ENCODE data around the gene STAP2.
"Not testable (repeated sequence)": the region's sequence is repeated elsewhere in the genome, so short reads cannot be mapped to it uniquely, and the experiment has no call there.

The STAP2 gene

DNA sequence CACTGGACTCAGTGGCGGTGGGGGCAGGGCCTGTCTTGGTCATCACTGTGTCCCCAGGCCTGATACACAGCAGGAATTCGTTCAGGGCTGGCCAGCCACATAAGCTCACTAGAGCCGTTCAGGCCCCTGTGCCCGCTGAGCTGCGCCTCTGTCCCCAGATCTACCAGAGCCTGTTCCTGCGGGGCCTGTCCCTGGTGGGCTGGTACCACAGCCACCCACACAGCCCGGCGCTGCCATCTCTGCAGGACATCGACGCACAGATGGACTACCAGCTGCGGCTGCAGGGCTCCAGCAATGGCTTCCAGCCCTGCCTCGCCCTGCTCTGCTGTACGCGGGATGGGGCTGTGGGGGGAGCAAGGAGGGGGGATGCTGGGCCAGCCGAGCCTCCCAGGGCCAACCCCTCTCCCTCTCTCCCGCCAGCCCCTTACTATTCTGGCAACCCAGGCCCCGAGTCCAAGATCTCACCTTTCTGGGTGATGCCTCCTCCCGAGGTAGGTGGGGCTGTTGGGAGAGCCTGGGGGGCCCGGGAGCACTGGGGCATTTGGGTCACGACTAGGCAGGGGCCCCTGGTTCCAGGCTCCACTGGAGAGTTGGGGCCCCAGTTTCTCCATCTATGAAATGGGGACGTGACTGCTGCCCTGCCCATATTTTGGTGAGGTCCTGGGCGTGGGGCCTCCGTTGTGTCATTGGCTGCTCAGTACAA lies 18.6 kb upstream of the STAP2 start:
- DNase-seq (ENCODE audit: low spot score): no peak
- Mint-ChIP-seq H3K4me1 (ENCODE audit: low read depth) (no peaks in the 10 kb centered on the region), H3K36me3 (ENCODE audit: low read depth) (peaks cover 14% of the 10 kb centered on the region), H3K9me3 (no peaks in the 10 kb centered on the region), H3K27ac (no peak overlapping the region), H3K27me3 (ENCODE audit: low read depth) (no peaks in the 10 kb centered on the region), H3K4me3 (no peak overlapping the region)

DNA sequence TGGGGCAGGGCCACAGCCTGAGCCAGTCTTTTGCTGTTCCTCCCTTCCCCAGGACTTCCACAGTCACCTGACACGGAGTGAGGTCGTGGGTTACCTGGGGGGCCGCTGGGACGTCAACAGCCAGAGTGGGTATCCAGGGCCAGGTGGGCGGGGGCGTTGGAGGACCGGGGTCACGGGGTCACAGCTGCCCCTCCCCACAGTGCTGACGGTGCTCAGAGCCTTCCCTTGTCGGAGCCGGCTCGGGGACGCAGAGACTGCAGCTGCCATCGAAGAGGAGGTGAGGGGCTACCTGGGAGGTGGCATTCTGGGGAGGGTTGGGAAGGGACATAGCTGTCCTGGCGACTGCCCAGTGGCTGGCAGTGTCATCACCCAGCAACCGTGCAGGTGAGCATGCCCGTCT lies 16.3 kb upstream of the STAP2 start:
- H3K4me1 Mint-ChIP-seq (ENCODE audit: low read depth): no peaks in the 10 kb centered on the region
- no peak for DNase-seq (ENCODE audit: low spot score)

DNA sequence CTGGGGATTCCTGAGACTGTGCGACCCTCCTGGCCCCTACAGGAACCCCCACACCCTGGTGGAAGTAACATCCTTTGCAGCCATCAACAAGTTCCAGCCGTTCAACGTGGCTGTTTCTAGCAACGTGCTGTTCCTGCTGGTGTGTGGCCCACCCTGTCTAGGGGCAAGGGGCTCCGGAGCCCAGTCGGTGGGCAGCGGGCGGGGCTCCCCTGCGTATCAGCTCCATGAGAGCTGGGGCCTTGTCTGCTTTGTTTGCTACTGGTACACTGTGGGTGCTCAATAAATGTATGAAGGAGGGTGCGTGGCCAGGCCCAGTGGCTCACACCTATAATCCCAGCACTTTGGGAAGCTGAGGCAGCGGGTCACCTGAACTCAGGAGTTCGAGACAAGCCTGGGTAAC lies 15.7 kb upstream of the STAP2 start:
- DNase-seq (ENCODE audit: low spot score): no peak
- Mint-ChIP-seq H3K27me3 (ENCODE audit: low read depth) (no peaks in the 10 kb centered on the region), H3K4me3 (no peak overlapping the region), H3K9me3 (no peaks in the 10 kb centered on the region), H3K27ac (no peak overlapping the region), H3K36me3 (ENCODE audit: low read depth) (peaks cover 7% of the 10 kb centered on the region), H3K4me1 (ENCODE audit: low read depth) (no peaks in the 10 kb centered on the region)

More for the DNA sequence above, 16.3 kb upstream of the STAP2 start:
- no peaks in the 10 kb centered on the region for H3K9me3 Mint-ChIP-seq
- H3K27ac Mint-ChIP-seq: no peak overlapping the region
- peaks cover 7% of the 10 kb centered on the region for H3K36me3 Mint-ChIP-seq (ENCODE audit: low read depth)
- no peak overlapping the region for H3K4me3 Mint-ChIP-seq
- no peaks in the 10 kb centered on the region for H3K27me3 Mint-ChIP-seq (ENCODE audit: low read depth)

DNA sequence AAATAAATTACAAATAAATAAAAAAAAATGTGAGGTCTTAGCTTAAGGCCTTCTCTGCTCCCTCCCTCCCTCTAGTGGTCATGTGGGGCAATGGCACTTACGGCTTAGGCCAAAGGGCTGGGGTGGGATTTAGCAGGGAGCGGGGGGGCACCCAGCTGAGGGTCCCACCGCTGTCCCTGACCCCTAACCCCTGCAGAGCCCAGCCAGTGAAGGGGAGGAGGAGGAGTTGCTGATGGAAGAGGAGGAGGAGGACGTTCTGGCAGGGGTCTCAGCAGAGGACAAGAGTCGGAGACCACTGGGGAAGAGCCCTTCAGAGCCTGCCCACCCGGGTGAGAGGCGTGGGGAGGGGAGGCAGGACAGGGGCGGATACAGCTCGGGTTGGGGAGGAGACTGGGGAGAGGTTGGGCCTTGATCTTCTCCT lies 14.1 kb upstream of the STAP2 start:
- H3K27me3 Mint-ChIP-seq (ENCODE audit: low read depth): no peaks in the 10 kb centered on the region
- H3K27ac Mint-ChIP-seq: peak overlapping the region; percentile 75
- DNase-seq (ENCODE audit: low spot score): no peak
- H3K4me1 Mint-ChIP-seq (ENCODE audit: low read depth): no peaks in the 10 kb centered on the region
- H3K9me3 Mint-ChIP-seq: no peaks in the 10 kb centered on the region
- peaks cover 7% of the 10 kb centered on the region for H3K36me3 Mint-ChIP-seq (ENCODE audit: low read depth)
- no peak overlapping the region for H3K4me3 Mint-ChIP-seq

DNA sequence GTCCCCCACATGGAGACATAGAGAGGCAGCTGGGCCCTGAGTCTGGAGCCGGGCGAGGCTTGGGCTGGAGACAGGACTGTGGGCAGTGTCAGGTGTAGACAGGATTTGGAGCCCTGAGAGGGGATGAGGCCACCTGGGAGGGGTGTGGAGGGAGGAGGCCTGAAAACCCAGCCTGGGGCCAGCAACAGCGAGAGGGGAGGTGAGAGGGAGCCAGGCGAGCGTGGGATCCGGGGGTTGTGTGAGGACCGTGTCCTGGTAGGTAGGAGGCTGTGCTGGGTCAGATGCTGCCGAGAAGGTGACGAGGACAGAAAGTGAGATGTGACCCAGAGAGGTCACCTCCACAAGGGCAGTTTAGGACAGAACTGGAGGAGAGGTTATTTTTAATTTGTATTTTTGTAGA lies 12.1 kb upstream of the STAP2 start:
- H3K27me3 Mint-ChIP-seq (ENCODE audit: low read depth): no peaks in the 10 kb centered on the region
- no peaks in the 10 kb centered on the region for H3K4me1 Mint-ChIP-seq (ENCODE audit: low read depth)
- no peak overlapping the region for H3K27ac Mint-ChIP-seq
- no peaks in the 10 kb centered on the region for H3K9me3 Mint-ChIP-seq
- DNase-seq (ENCODE audit: low spot score): no peak
- no peak overlapping the region for H3K4me3 Mint-ChIP-seq
- peaks cover 12% of the 10 kb centered on the region for H3K36me3 Mint-ChIP-seq (ENCODE audit: low read depth)

DNA sequence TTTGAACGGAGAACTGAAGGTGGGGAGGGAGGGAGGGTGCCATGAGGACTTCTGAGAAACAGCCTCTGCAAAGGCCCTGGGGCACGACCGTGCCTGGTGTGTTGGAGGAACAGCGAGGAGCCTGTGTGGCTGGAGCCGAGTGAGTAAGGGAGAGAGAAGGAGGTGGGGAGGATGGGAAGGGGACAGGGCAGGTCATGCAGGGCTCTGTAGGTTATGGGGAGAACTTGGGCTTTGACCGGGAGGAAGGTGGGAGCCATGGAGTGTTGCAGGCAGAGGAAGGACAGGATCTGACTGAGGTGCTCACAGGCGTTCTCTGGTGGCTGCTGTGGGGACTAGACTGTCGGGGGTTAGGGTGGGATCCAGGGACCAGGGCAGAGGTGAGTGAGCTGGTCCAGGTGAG lies 11.5 kb upstream of the STAP2 start:
- Mint-ChIP-seq H3K27me3 (ENCODE audit: low read depth) (no peaks in the 10 kb centered on the region), H3K27ac (no peak overlapping the region), H3K4me1 (ENCODE audit: low read depth) (no peaks in the 10 kb centered on the region), H3K36me3 (ENCODE audit: low read depth) (peaks cover 15% of the 10 kb centered on the region), H3K4me3 (no peak overlapping the region), H3K9me3 (no peaks in the 10 kb centered on the region)
- DNase-seq (ENCODE audit: low spot score): no peak

DNA sequence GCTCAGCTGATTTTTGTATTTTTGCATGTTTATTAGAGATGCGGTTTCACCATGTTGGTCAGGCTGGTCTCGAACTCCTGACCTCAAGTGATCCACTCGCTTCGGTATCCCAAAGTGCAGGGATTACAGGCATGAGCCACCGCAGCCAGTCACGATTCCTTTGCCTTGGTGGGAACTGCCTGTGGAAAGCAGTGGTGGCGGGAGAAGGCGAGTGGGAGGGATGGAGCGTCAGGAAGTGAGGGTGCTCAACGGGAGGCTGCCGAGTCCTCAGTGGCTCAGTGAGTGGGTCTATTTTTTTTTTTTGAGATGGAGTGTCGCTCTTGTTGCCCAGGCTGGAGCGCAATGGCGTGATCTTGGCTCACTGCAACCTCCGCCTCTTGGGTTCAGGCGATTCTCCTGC lies 10.6 kb upstream of the STAP2 start:
- H3K9me3 Mint-ChIP-seq; H3K27ac Mint-ChIP-seq; H3K4me1 Mint-ChIP-seq (ENCODE audit: low read depth); H3K4me3 Mint-ChIP-seq; H3K27me3 Mint-ChIP-seq (ENCODE audit: low read depth); DNase-seq (ENCODE audit: low spot score): not testable (repeated sequence)
- peaks cover 15% of the 10 kb centered on the region for H3K36me3 Mint-ChIP-seq (ENCODE audit: low read depth)

DNA sequence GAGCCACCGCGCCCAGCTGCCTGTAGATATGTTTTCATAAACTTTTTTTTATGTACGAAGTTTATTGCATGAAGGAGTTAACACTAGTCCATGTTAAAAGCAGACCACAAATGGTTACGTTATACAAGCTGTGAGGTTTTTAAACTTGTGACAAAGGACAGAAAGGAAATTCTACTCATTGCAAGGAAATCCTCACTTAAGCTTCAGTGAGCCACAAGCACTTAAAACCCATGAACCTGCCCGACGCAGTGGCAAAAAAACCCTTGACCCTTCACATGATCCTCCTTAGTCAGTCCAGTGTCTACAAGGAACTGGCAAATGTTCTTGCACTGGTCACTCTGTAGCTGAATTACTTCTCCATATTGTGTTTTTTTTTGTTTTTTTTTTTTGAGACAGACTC lies 8.9 kb upstream of the STAP2 start:
- DNase-seq (ENCODE audit: low spot score): no peak
- no peaks in the 10 kb centered on the region for H3K9me3 Mint-ChIP-seq
- H3K36me3 Mint-ChIP-seq (ENCODE audit: low read depth): peaks cover 12% of the 10 kb centered on the region
- H3K4me3 Mint-ChIP-seq: no peak overlapping the region
- no peaks in the 10 kb centered on the region for H3K27me3 Mint-ChIP-seq (ENCODE audit: low read depth)
- H3K4me1 Mint-ChIP-seq (ENCODE audit: low read depth): peaks cover 6% of the 10 kb centered on the region
- no peak overlapping the region for H3K27ac Mint-ChIP-seq

DNA sequence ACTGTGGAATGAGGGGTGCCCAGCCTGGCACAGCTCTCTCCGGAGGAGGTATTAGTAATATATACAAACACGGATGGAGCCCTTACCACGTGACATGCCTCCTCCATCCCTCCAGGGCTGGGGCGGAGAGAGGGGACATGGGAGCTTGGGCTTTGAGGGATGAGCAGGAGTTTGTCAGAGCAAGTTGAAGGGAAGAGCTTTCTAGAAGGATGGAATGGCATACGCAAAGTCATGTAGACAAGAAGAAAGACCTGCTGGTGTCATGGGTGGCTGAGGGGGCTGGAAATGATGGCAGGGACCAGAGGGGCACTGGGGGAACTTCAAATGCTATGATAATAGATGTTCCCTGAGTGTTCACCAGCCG lies 7.4 kb upstream of the STAP2 start:
- H3K9me3 Mint-ChIP-seq: no peaks in the 10 kb centered on the region
- H3K27ac Mint-ChIP-seq: no peak overlapping the region
- H3K4me3 Mint-ChIP-seq: no peak overlapping the region
- no peaks in the 10 kb centered on the region for H3K27me3 Mint-ChIP-seq (ENCODE audit: low read depth)
- DNase-seq (ENCODE audit: low spot score): no peak
- H3K36me3 Mint-ChIP-seq (ENCODE audit: low read depth): peaks cover 12% of the 10 kb centered on the region
- peaks cover 9% of the 10 kb centered on the region for H3K4me1 Mint-ChIP-seq (ENCODE audit: low read depth)

DNA sequence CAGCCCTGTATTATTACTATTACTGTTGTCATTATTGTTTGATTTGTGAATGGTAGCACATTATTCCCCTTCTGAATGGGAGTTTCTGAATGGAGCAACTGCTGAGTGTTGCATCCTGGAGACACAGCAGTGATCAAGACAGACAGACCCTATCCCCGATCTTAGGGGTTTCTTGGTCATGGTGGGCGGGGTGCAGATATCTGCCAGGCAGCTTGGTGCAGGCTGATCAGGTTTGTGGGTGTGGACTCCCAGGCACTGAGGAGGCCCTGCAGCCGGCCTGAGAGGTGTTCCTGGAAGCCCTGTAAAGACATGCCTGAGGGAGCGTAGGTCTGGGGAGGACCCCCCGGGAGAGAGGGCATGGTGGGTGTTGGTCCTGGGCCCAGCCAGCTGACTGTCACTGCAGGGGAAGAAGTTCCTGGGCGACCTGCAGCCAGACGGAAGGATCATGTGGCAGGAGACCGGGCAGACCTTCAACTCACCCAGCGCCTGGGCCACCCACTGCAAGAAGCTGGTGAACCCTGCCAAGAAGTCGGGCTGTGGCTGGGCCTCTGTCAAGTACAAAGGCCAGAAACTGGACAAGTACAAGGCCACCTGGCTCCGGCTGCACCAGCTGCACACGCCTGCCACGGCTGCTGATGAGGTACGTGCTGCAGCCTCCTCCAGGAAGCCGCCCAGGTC lies 6.9 kb upstream of the STAP2 start:
- Mint-ChIP-seq H3K9me3 (no peaks in the 10 kb centered on the region), H3K27ac (no peak overlapping the region), H3K4me3 (peak overlapping the region; percentile 46), H3K4me1 (ENCODE audit: low read depth) (peaks cover 9% of the 10 kb centered on the region), H3K27me3 (ENCODE audit: low read depth) (no peaks in the 10 kb centered on the region), H3K36me3 (ENCODE audit: low read depth) (peaks cover 12% of the 10 kb centered on the region)
- no peak for DNase-seq (ENCODE audit: low spot score)

DNA sequence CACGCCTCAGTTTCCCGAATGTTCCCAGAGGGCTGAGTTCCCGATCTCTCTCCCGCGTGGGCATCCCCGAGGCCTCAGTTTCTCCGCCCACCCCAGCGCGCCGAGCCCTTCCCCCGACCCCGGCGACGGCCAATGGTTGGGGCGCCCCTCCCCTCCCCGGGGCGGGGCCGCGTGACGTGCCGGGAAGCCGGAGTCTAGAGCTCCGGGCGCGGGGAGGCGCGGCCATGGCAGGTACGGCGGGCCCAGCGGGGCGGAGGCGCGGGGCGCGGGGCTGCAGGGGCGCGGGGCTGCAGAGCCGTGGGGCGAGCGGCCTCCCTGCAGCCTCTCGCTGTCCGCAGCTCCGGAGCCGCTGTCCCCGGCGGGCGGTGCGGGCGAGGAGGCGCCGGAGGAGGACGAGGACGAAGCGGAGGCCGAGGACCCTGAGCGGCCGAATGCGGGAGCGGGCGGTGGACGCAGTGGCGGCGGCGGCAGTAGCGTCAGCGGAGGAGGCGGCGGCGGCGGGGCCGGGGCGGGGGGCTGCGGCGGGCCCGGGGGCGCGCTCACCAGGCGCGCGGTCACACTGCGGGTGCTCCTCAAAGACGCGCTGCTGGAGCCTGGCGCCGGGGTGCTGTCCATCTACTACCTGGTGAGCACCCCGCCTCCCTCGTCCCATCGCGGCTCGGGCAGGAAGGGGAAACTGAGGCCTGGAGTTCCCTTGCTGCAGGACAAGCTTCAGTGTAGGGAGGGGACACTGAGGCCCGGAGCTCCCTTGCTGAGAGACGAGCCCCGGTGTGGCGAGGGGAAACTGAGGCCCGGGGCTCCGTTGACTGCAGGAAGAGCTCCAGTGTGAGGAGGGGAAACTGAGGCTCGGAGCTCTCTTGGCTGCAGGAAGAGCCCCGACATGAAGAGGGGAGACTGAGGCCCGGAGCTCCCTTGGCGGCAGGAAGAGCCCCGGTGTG lies 5.0 kb upstream of the STAP2 start, which contains the start of gene MPND:
Gene MPND, plus strand, starts transcription at position 193 of the 938 bp plus-strand sequence. Its CDS starts 32 bp downstream, at position 225.
- Mint-ChIP-seq H3K27ac (peak within 1 kb of the TSS; percentile 91), H3K27me3 (ENCODE audit: low read depth) (no peaks in the 10 kb centered on the region), H3K36me3 (ENCODE audit: low read depth) (peaks cover 8% of the 10 kb centered on the region), H3K9me3 (no peaks in the 10 kb centered on the region), H3K4me3 (peak within 1 kb of the TSS; percentile 93), H3K4me1 (ENCODE audit: low read depth) (peaks cover 10% of the 10 kb centered on the region)
- DNase-seq (ENCODE audit: low spot score): peak; percentile 95

DNA sequence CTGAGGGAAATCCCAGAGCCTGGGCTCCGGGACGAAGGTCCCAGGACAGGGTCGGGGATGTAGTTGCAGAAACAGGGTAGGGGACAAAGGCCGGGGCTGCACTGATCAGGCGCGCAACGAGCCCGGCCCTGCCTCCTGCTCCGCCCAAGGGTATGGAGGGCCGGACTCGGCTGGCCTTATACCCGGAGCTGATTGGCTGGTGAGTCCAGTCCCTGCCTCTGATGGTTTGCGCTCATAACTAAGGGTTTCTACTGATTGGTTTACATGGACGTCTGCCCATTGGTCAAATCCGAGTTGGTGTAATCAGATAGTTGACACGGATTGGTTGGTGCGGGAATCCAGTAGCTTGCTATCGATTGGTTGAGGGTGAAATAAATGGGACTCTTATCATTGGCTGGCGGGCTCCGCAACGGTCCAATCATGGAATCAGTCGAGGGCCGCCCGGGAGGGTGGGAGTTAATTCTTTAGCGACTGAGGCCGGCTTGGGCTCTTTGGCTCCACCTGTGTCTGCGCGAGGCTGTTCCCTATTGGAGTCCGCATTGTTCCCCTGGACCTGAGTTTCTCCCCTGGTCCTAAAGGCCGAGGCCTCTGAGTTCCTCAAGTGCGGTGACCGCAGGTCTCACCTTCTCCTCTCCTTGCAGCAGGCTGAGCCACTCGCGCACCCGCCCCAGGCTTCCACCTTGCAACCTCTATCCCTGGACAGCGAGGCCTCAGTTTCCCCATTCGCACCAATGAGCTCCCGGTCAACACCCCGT lies 4.2 kb upstream of the STAP2 start:
- H3K36me3 Mint-ChIP-seq (ENCODE audit: low read depth): peaks cover 8% of the 10 kb centered on the region
- peaks cover 17% of the 10 kb centered on the region for H3K4me1 Mint-ChIP-seq (ENCODE audit: low read depth)
- peak overlapping the region; percentile 93 for H3K4me3 Mint-ChIP-seq
- peak; percentile 94 for DNase-seq (ENCODE audit: low spot score)
- H3K27ac Mint-ChIP-seq: peak overlapping the region; percentile 91
- H3K9me3 Mint-ChIP-seq: no peaks in the 10 kb centered on the region
- H3K27me3 Mint-ChIP-seq (ENCODE audit: low read depth): no peaks in the 10 kb centered on the region

DNA sequence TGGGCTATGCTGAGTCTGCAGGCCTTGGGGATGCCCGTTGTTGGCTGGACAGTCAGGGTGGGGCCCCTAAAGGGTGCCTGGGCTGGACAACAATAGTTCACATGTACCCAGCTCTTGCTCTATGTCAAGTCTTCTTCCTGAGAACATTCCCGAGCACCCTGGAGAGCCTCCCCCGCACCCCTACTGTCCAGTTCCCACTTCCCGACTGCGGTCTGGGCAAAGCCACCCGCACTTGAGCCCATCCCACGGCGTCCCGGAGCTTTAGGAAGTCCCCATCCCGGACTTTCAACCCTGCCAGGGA lies 3.6 kb upstream of the STAP2 start:
- no peaks in the 10 kb centered on the region for H3K9me3 Mint-ChIP-seq
- peaks cover 6% of the 10 kb centered on the region for H3K36me3 Mint-ChIP-seq (ENCODE audit: low read depth)
- peaks cover 18% of the 10 kb centered on the region for H3K4me1 Mint-ChIP-seq (ENCODE audit: low read depth)
- DNase-seq (ENCODE audit: low spot score): no peak
- H3K4me3 Mint-ChIP-seq: peak overlapping the region; percentile 93
- no peaks in the 10 kb centered on the region for H3K27me3 Mint-ChIP-seq (ENCODE audit: low read depth)
- H3K27ac Mint-ChIP-seq: peak overlapping the region; percentile 91
